Measurements from ENCODE around the gene BPIFB6.

BPIFB6 gene

GRCh38 chr20:33005132-33005566, 26.3 kb upstream of the BPIFB6 start:
- H3K9me3 ChIP-seq: peaks cover 0 to 5% (median 0%) of the 10 kb centered on the region in 3 donors
- DNase-seq: no peak
- no peak overlapping the region for H3K4me3 ChIP-seq
- intact Hi-C loops (cut with DNase I; ENCODE audit: low total_unique reads): no loop called here
- peaks cover 0 to 7% of the 10 kb centered on the region in 2 donors for H3K27me3 ChIP-seq
- no peak overlapping the region for H3K27ac ChIP-seq
- H3K36me3 ChIP-seq: no peaks in the 10 kb centered on the region
- no peaks in the 10 kb centered on the region for H3K4me1 ChIP-seq
- peak in 1 of 2 experiments; percentile 7 for TF ChIP-seq CTCF (IDR thresholded peaks at IDR 0.05)

- Histone ChIP-seq H3K27ac (no peak overlapping the region), H3K9me3 (peaks cover 0 to 5% (median 0%) of the 10 kb centered on the region in 3 donors), H3K4me1 (no peaks in the 10 kb centered on the region), H3K36me3 (no peaks in the 10 kb centered on the region), H3K4me3 (no peak overlapping the region), H3K27me3 (peaks cover 0 to 15% of the 10 kb centered on the region in 2 donors)
- no peak for TF ChIP-seq CTCF (IDR thresholded peaks at IDR 0.05)
- DNase-seq: no peak
- intact Hi-C loops (cut with DNase I; ENCODE audit: low total_unique reads): no loop called here
These were observed 25.3 kb upstream of the BPIFB6 start for GRCh38 chr20:33005908-33006775.

- Histone ChIP-seq H3K9me3 (peaks cover 0 to 5% (median 0%) of the 10 kb centered on the region in 3 donors), H3K36me3 (no peaks in the 10 kb centered on the region), H3K4me3 (no peak overlapping the region), H3K27me3 (peaks cover 0 to 15% of the 10 kb centered on the region in 2 donors), H3K27ac (no peak overlapping the region), H3K4me1 (no peaks in the 10 kb centered on the region)
- intact Hi-C loops (cut with DNase I; ENCODE audit: low total_unique reads): no loop called here
- no peak for TF ChIP-seq CTCF (IDR thresholded peaks at IDR 0.05)
- DNase-seq: no peak
These were observed 24.6 kb upstream of the BPIFB6 start for GRCh38 chr20:33006776-33007375.

- H3K27me3 ChIP-seq: peaks cover 0 to 15% of the 10 kb centered on the region in 2 donors
- H3K27ac ChIP-seq: no peak within 1 kb of the TSS
- no peak within 1 kb of the TSS for H3K4me3 ChIP-seq
- H3K4me1 ChIP-seq: no peaks in the 10 kb centered on the region
- DNase-seq: no peak
- no peak for TF ChIP-seq CTCF (IDR thresholded peaks at IDR 0.05)
- peaks cover 0 to 5% (median 0%) of the 10 kb centered on the region in 3 donors for H3K9me3 ChIP-seq
- no peaks in the 10 kb centered on the region for H3K36me3 ChIP-seq
- intact Hi-C loops (cut with DNase I; ENCODE audit: low total_unique reads): no loop called here
These were observed 23.8 kb upstream of the BPIFB6 start, which contains the start of gene BPIFB2 for GRCh38 chr20:33007376-33008335. Gene BPIFB2, plus strand, starts transcription at chr20:33007704. Its CDS starts 871 bp downstream, at chr20:33008575.

Data from tibial artery (tissue), 4 donors.